NCI-H774 (cell line): Measurements from ENCODE around the gene NEAT1.

Experiments
- DNase-seq: peaks from one replicate; lab custom pipeline; 2025; lab: John Stamatoyannopoulos, UW

The NEAT1 gene

GRCh38 chr11:65389294-65389980 lies 33.2 kb upstream of the NEAT1 start:
- DNase-seq, result no peak

GRCh38 chr11:65390099-65390941 lies 32.3 kb upstream of the NEAT1 start:
- DNase-seq, result no peak

- DNase-seq, result no peak
Measured at GRCh38 chr11:65390996-65391395, 31.6 kb upstream of the NEAT1 start.

- DNase-seq, result no peak
Measured at GRCh38 chr11:65392186-65392829, 30.3 kb upstream of the NEAT1 start.

- DNase-seq, result no peak
Measured at GRCh38 chr11:65392899-65393298, 29.7 kb upstream of the NEAT1 start.

- DNase-seq, result no peak
Measured at GRCh38 chr11:65393513-65394079, 29.0 kb upstream of the NEAT1 start.

- DNase-seq, result no peak
Measured at GRCh38 chr11:65394125-65394536, 28.5 kb upstream of the NEAT1 start.

- no peak for DNase-seq
Measured at GRCh38 chr11:65395961-65396530, 26.6 kb upstream of the NEAT1 start.

- no peak for DNase-seq
Measured at GRCh38 chr11:65396769-65397745, 25.5 kb upstream of the NEAT1 start.

- no peak for DNase-seq
Measured at GRCh38 chr11:65398362-65398910, 24.2 kb upstream of the NEAT1 start.

- DNase-seq, result no peak
Measured at GRCh38 chr11:65399249-65399648, 23.3 kb upstream of the NEAT1 start.

GRCh38 chr11:65399845-65400244 lies 22.8 kb upstream of the NEAT1 start:
- no peak for DNase-seq

- no peak for DNase-seq
Measured at GRCh38 chr11:65400307-65401072, 22.1 kb upstream of the NEAT1 start.

GRCh38 chr11:65401073-65401802 lies 21.4 kb upstream of the NEAT1 start:
- no peak for DNase-seq

- no peak for DNase-seq
Measured at GRCh38 chr11:65401803-65402248, 20.8 kb upstream of the NEAT1 start.

GRCh38 chr11:65402790-65403189 lies 19.8 kb upstream of the NEAT1 start:
- no peak for DNase-seq

- no peak for DNase-seq
Measured at GRCh38 chr11:65403607-65404121, 18.9 kb upstream of the NEAT1 start.

- no peak for DNase-seq
Measured at GRCh38 chr11:65404210-65404609, 18.4 kb upstream of the NEAT1 start.
